ENCODE measurements around the gene FGGY.

- no peak for TF ChIP-seq EZH2 (IDR thresholded peaks at IDR 0.05; ENCODE audit: borderline replicate concordance, insufficient read depth, low read depth, low read length, poor library complexity, severe bottlenecking)
- TF ChIP-seq, protein P1, sequence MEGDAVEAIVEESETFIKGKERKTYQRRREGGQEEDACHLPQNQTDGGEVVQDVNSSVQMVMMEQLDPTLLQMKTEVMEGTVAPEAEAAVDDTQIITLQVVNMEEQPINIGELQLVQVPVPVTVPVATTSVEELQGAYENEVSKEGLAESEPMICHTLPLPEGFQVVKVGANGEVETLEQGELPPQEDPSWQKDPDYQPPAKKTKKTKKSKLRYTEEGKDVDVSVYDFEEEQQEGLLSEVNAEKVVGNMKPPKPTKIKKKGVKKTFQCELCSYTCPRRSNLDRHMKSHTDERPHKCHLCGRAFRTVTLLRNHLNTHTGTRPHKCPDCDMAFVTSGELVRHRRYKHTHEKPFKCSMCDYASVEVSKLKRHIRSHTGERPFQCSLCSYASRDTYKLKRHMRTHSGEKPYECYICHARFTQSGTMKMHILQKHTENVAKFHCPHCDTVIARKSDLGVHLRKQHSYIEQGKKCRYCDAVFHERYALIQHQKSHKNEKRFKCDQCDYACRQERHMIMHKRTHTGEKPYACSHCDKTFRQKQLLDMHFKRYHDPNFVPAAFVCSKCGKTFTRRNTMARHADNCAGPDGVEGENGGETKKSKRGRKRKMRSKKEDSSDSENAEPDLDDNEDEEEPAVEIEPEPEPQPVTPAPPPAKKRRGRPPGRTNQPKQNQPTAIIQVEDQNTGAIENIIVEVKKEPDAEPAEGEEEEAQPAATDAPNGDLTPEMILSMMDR (IDR thresholded peaks at IDR 0.05): no peak
Observed at GRCh38 chr1:59361766-59362165, 64.9 kb downstream of the FGGY start.
